GM23338 (cell line): ENCODE results near the gene ORM1. TPM values are rescaled to one million over a fixed set of nuclear protein-coding genes. Genes with fewer than 3 reads are reported as not detected.

Source experiments
- ATAC-seq: fragments of 200-7000 bp; cut with Tn5 transposase; 3 replicates; pipeline ENCODE4 v1.9.1; 2020
- DNase-seq: peaks from one replicate; pipeline ENCODE4 v3.0.0-alpha.2; 2015; ENCODE audit warnings: low spot score
- H2AFZ ChIP-seq: fragments of 200-600 bp; sonication (generic); 2 replicates; pipeline ENCODE4 v1.8.0; 2016; ENCODE audit warnings: antibody characterized with exemption, mild to moderate bottlenecking, moderate library complexity
- H3F3A ChIP-seq: fragments of 200-600 bp; sonication (generic); replicated peaks from 2 replicates; pipeline ENCODE4 v1.8.0; 2017; ENCODE audit warnings: antibody characterized with exemption, mixed run types, low read depth
- H3K27ac ChIP-seq: fragments of 200-600 bp; sonication (generic); 2 replicates; pipeline ENCODE4 v1.6.1; 2016; ENCODE audit warnings: low read depth
- H3K27me3 ChIP-seq: fragments of 200-600 bp; sonication (generic); 2 replicates; pipeline ENCODE4 v1.8.0; 2016; ENCODE audit warnings: mild to moderate bottlenecking, mixed run types, moderate library complexity; ENCODE audit not compliant: insufficient read depth
- H3K36me3 ChIP-seq: fragments of 200-600 bp; sonication (generic); 2 replicates; pipeline ENCODE4 v1.8.0; 2016; ENCODE audit warnings: mild to moderate bottlenecking; ENCODE audit not compliant: insufficient read depth
- H3K4me1 ChIP-seq: fragments of 200-600 bp; sonication (generic); 2 replicates; pipeline ENCODE4 v1.8.0; 2016; ENCODE audit warnings: mild to moderate bottlenecking, moderate library complexity; ENCODE audit not compliant: insufficient read depth
- H3K4me2 ChIP-seq: fragments of 200-600 bp; sonication (generic); 2 replicates; pipeline ENCODE4 v1.7.1; 2017; ENCODE audit warnings: mixed run types
- H3K4me3 ChIP-seq: fragments of 200-600 bp; sonication (generic); 2 replicates; pipeline ENCODE4 v1.6.1; 2016; ENCODE audit warnings: mixed run types
- H3K79me2 ChIP-seq: fragments of 200-600 bp; sonication (generic); replicated peaks from 2 replicates; pipeline ENCODE4 v1.8.0; 2017; ENCODE audit warnings: mild to moderate bottlenecking; ENCODE audit not compliant: insufficient read depth
- H3K9me2 ChIP-seq: fragments of 200-600 bp; sonication (generic); 2 replicates; pipeline ENCODE4 v1.8.0; 2017; ENCODE audit not compliant: insufficient read depth
- H4K20me1 ChIP-seq: fragments of 200-600 bp; sonication (generic); replicated peaks from 2 replicates; pipeline ENCODE4 v1.8.0; 2017; ENCODE audit warnings: mild to moderate bottlenecking; ENCODE audit not compliant: insufficient read depth
- H3K27ac Mint-ChIP-seq: 2 replicates; pipeline ENCODE4 v1.8.0; 2020; ENCODE audit warnings: inconsistent platforms, mild to moderate bottlenecking, moderate library complexity, mixed read lengths
- H3K27me3 Mint-ChIP-seq: 3 replicates; pipeline ENCODE4 v1.8.0; 2022; ENCODE audit warnings: low read depth, mild to moderate bottlenecking, moderate library complexity, mixed read lengths, inconsistent platforms; ENCODE audit not compliant: insufficient read depth, poor library complexity
- H3K36me3 Mint-ChIP-seq: 3 replicates; pipeline ENCODE4 v1.8.0; 2021; ENCODE audit warnings: low read depth, mild to moderate bottlenecking, inconsistent platforms, moderate library complexity, mixed read lengths
- H3K4me1 Mint-ChIP-seq: 3 replicates; pipeline ENCODE4 v1.8.0; 2020; ENCODE audit warnings: mild to moderate bottlenecking, inconsistent platforms, mixed read lengths
- H3K4me3 Mint-ChIP-seq: 3 replicates; pipeline ENCODE4 v1.8.0; 2021; ENCODE audit warnings: moderate library complexity, mild to moderate bottlenecking, inconsistent platforms, mixed read lengths
- H3K9me3 Mint-ChIP-seq: 3 replicates; pipeline ENCODE4 v1.8.0; 2020; ENCODE audit warnings: moderate library complexity, mild to moderate bottlenecking, inconsistent platforms, mixed read lengths
- CREB1 ChIP-seq: fragments of 250-450 bp; sonication (Bioruptor Pico); IDR thresholded peaks from 2 replicates; pipeline ENCODE4 v1.5.0; 2020; ENCODE audit warnings: low read depth, mild to moderate bottlenecking, moderate library complexity
- EZH2 ChIP-seq: fragments of 200-600 bp; sonication (generic); IDR thresholded peaks from one replicate; pipeline ENCODE4 v1.8.0; 2017; ENCODE audit warnings: antibody characterized with exemption, mild to moderate bottlenecking, low read depth; ENCODE audit not compliant: unreplicated experiment
- EZH2phosphoT487 ChIP-seq: fragments of 200-600 bp; sonication (generic); IDR thresholded peaks from one replicate; pipeline ENCODE4 v1.8.1; 2018; ENCODE audit warnings: antibody characterized with exemption; ENCODE audit not compliant: unreplicated experiment
- JUNB ChIP-seq: IDR thresholded peaks from one replicate; pipeline ENCODE4 v1.6.1; 2016; ENCODE audit warnings: antibody characterized with exemption; ENCODE audit not compliant: unreplicated experiment
- NANOG ChIP-seq: IDR thresholded peaks from 2 replicates; pipeline ENCODE4 v1.6.1; 2016; ENCODE audit warnings: antibody characterized with exemption, borderline replicate concordance
- POLR2AphosphoS5 ChIP-seq: IDR thresholded peaks from 2 replicates; pipeline ENCODE4 v1.6.1; 2016; ENCODE audit warnings: antibody characterized with exemption, low read depth
- STAT1 ChIP-seq: IDR thresholded peaks from one replicate; pipeline ENCODE4 v1.6.1; 2016; ENCODE audit warnings: antibody characterized with exemption; ENCODE audit not compliant: unreplicated experiment
- ZNF114 ChIP-seq: fragments of 250-450 bp; sonication (Bioruptor Pico); IDR thresholded peaks from 2 replicates; pipeline ENCODE4 v1.5.0; 2020; ENCODE audit warnings: mild to moderate bottlenecking, moderate library complexity
- ZNF331 ChIP-seq: fragments of 250-450 bp; sonication (Bioruptor Pico); IDR thresholded peaks from 2 replicates; pipeline ENCODE4 v1.5.0; 2020; ENCODE audit warnings: low read depth, mild to moderate bottlenecking, moderate library complexity
- polyA plus RNA-seq: library from polyadenylated mRNA; unstranded; fragments of >200 nt; fragmentation: Nextera tagmentation; extraction: Ambion mirVana; gene quantifications from 2 replicates; pipeline ENCODE4 v1.2.1, GENCODE V29; 2016
- total RNA-seq: library from RNA; depleted of rRNA; stranded (reverse); fragments of >200 nt; shearing (Covaris generic); gene quantifications from 2 replicates; pipeline ENCODE4 v1.2.3, GENCODE V29; 2014
- TF ChIP-seq, protein P1 (sequence below): IDR thresholded peaks from 2 replicates; pipeline ENCODE4 v1.6.1; 2016; ENCODE audit warnings: antibody characterized with exemption
- TF ChIP-seq, protein P2 (sequence below): IDR thresholded peaks from one replicate; pipeline ENCODE4 v1.6.1; 2018; ENCODE audit warnings: antibody characterized with exemption; ENCODE audit not compliant: unreplicated experiment
- TF ChIP-seq, protein P3 (sequence below), 2 experiments: fragments of 200-600 bp in 1 of 2; sonication (generic) in 1 of 2; conservative IDR thresholded peaks; 2 replicates each; pipeline versions ENCODE4 v1.5.1 to v1.6.1; 2016 to 2017; ENCODE audit warnings: antibody characterized with exemption in 2 of 2, low read depth in 2 of 2, mild to moderate bottlenecking in 2 of 2, moderate library complexity in 1 of 2
- TF ChIP-seq, protein P4 (sequence below): fragments of 250-450 bp; sonication (Bioruptor Pico); IDR thresholded peaks from 2 replicates; pipeline ENCODE4 v1.5.0; 2020; ENCODE audit warnings: mild to moderate bottlenecking, moderate library complexity

ORM1 gene
- total and polyA plus RNA-seq, 2 experiments from 2014 or later = not detected

DNA sequence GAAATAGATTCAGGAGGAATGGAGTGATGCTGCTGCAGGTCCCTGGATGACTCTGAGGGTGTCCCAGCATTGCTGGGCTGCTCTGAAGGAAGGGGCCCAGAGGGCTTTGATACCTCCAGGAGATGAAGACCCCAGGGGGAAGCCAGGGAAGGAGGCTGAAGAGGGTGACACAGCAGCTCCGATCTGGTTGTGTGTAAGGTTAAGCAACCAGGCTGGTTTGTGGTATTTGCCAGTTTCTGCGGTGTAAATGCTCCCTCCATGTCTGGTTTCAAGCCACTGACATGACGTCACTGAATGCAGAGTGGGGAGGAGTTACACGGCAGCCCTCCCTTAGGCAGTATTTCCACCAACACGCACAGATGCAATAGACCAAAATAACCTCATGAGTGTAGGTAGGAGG lies 40.0 kb upstream of the ORM1 start:
- no peak overlapping the region for H3K27ac Mint-ChIP-seq
- no peak overlapping the region for H3K27ac ChIP-seq
- no peak overlapping the region for H3K4me2 ChIP-seq
- no peaks in the 10 kb centered on the region for H3F3A ChIP-seq
- peaks cover 1% of the 10 kb centered on the region; the same call in 1 of the 2 replicates for H3K4me1 ChIP-seq
- no peaks in the 10 kb centered on the region for H3K79me2 ChIP-seq
- ATAC-seq (no peak), DNase-seq (no peak)
- H3K36me3 Mint-ChIP-seq = peaks cover 3% of the 10 kb centered on the region; the same call in 1 of the 3 replicates
- no peaks in the 10 kb centered on the region for H3K27me3 Mint-ChIP-seq
- H3K4me3 Mint-ChIP-seq = no peak overlapping the region
- no peaks in the 10 kb centered on the region; the same call in 2 of the 3 replicates for H3K9me3 Mint-ChIP-seq
- H3K27me3 ChIP-seq = no peaks in the 10 kb centered on the region
- H3K4me1 Mint-ChIP-seq = peaks cover 13% of the 10 kb centered on the region
- H4K20me1 ChIP-seq = no peaks in the 10 kb centered on the region; the same call in 1 of the 2 replicates
- H2AFZ ChIP-seq = no peak overlapping the region
- TF ChIP-seq CREB1 (CRISPR knock-in tag) = no peak
- no peak for TF ChIP-seq JUNB
- no peak for TF ChIP-seq NANOG
- no peak for TF ChIP-seq EZH2
- TF ChIP-seq, protein P1, sequence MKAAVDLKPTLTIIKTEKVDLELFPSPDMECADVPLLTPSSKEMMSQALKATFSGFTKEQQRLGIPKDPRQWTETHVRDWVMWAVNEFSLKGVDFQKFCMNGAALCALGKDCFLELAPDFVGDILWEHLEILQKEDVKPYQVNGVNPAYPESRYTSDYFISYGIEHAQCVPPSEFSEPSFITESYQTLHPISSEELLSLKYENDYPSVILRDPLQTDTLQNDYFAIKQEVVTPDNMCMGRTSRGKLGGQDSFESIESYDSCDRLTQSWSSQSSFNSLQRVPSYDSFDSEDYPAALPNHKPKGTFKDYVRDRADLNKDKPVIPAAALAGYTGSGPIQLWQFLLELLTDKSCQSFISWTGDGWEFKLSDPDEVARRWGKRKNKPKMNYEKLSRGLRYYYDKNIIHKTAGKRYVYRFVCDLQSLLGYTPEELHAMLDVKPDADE = no peak
- TF ChIP-seq, protein P2, sequence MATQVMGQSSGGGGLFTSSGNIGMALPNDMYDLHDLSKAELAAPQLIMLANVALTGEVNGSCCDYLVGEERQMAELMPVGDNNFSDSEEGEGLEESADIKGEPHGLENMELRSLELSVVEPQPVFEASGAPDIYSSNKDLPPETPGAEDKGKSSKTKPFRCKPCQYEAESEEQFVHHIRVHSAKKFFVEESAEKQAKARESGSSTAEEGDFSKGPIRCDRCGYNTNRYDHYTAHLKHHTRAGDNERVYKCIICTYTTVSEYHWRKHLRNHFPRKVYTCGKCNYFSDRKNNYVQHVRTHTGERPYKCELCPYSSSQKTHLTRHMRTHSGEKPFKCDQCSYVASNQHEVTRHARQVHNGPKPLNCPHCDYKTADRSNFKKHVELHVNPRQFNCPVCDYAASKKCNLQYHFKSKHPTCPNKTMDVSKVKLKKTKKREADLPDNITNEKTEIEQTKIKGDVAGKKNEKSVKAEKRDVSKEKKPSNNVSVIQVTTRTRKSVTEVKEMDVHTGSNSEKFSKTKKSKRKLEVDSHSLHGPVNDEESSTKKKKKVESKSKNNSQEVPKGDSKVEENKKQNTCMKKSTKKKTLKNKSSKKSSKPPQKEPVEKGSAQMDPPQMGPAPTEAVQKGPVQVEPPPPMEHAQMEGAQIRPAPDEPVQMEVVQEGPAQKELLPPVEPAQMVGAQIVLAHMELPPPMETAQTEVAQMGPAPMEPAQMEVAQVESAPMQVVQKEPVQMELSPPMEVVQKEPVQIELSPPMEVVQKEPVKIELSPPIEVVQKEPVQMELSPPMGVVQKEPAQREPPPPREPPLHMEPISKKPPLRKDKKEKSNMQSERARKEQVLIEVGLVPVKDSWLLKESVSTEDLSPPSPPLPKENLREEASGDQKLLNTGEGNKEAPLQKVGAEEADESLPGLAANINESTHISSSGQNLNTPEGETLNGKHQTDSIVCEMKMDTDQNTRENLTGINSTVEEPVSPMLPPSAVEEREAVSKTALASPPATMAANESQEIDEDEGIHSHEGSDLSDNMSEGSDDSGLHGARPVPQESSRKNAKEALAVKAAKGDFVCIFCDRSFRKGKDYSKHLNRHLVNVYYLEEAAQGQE = no peak
- TF ChIP-seq STAT1 = no peak
- TF ChIP-seq, protein P3, sequence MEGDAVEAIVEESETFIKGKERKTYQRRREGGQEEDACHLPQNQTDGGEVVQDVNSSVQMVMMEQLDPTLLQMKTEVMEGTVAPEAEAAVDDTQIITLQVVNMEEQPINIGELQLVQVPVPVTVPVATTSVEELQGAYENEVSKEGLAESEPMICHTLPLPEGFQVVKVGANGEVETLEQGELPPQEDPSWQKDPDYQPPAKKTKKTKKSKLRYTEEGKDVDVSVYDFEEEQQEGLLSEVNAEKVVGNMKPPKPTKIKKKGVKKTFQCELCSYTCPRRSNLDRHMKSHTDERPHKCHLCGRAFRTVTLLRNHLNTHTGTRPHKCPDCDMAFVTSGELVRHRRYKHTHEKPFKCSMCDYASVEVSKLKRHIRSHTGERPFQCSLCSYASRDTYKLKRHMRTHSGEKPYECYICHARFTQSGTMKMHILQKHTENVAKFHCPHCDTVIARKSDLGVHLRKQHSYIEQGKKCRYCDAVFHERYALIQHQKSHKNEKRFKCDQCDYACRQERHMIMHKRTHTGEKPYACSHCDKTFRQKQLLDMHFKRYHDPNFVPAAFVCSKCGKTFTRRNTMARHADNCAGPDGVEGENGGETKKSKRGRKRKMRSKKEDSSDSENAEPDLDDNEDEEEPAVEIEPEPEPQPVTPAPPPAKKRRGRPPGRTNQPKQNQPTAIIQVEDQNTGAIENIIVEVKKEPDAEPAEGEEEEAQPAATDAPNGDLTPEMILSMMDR (conservative IDR thresholded peaks at IDR 0.05; ENCODE audit: low read depth in 2 of 2) = no peak
- no peak for TF ChIP-seq POLR2AphosphoS5
- TF ChIP-seq, protein P4, sequence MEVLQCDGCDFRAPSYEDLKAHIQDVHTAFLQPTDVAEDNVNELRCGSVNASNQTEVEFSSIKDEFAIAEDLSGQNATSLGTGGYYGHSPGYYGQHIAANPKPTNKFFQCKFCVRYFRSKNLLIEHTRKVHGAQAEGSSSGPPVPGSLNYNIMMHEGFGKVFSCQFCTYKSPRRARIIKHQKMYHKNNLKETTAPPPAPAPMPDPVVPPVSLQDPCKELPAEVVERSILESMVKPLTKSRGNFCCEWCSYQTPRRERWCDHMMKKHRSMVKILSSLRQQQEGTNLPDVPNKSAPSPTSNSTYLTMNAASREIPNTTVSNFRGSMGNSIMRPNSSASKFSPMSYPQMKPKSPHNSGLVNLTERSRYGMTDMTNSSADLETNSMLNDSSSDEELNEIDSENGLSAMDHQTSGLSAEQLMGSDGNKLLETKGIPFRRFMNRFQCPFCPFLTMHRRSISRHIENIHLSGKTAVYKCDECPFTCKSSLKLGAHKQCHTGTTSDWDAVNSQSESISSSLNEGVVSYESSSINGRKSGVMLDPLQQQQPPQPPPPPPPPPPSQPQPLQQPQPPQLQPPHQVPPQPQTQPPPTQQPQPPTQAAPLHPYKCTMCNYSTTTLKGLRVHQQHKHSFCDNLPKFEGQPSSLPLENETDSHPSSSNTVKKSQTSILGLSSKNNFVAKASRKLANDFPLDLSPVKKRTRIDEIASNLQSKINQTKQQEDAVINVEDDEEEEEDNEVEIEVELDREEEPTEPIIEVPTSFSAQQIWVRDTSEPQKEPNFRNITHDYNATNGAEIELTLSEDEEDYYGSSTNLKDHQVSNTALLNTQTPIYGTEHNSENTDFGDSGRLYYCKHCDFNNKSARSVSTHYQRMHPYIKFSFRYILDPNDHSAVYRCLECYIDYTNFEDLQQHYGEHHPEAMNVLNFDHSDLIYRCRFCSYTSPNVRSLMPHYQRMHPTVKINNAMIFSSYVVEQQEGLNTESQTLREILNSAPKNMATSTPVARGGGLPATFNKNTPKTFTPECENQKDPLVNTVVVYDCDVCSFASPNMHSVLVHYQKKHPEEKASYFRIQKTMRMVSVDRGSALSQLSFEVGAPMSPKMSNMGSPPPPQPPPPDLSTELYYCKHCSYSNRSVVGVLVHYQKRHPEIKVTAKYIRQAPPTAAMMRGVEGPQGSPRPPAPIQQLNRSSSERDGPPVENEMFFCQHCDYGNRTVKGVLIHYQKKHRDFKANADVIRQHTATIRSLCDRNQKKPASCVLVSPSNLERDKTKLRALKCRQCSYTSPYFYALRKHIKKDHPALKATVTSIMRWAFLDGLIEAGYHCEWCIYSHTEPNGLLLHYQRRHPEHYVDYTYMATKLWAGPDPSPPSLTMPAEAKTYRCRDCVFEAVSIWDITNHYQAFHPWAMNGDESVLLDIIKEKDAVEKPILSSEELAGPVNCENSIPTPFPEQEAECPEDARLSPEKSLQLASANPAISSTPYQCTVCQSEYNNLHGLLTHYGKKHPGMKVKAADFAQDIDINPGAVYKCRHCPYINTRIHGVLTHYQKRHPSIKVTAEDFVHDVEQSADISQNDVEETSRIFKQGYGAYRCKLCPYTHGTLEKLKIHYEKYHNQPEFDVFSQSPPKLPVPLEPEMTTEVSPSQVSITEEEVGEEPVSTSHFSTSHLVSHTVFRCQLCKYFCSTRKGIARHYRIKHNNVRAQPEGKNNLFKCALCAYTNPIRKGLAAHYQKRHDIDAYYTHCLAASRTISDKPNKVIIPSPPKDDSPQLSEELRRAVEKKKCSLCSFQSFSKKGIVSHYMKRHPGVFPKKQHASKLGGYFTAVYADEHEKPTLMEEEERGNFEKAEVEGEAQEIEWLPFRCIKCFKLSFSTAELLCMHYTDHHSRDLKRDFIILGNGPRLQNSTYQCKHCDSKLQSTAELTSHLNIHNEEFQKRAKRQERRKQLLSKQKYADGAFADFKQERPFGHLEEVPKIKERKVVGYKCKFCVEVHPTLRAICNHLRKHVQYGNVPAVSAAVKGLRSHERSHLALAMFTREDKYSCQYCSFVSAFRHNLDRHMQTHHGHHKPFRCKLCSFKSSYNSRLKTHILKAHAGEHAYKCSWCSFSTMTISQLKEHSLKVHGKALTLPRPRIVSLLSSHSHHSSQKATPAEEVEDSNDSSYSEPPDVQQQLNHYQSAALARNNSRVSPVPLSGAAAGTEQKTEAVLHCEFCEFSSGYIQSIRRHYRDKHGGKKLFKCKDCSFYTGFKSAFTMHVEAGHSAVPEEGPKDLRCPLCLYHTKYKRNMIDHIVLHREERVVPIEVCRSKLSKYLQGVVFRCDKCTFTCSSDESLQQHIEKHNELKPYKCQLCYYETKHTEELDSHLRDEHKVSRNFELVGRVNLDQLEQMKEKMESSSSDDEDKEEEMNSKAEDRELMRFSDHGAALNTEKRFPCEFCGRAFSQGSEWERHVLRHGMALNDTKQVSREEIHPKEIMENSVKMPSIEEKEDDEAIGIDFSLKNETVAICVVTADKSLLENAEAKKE (CRISPR knock-in tag) = no peak
- TF ChIP-seq ZNF114 (CRISPR knock-in tag) = no peak
- no peak for TF ChIP-seq EZH2phosphoT487
- TF ChIP-seq ZNF331 = no peak
- no peaks in the 10 kb centered on the region for H3K9me2 ChIP-seq
- no peak overlapping the region for H3K4me3 ChIP-seq
- H3K36me3 ChIP-seq = no peaks in the 10 kb centered on the region
